Stimulated activated CD4-positive, alpha-beta T cell treated with anti-CD3 and anti-CD28 coated beads, TNF-alpha, amount 100 ng/mL, for 48 hours (primary cell): ENCODE results near the gene TMCO1.
"Not testable (repeated sequence)": the region's sequence is repeated elsewhere in the genome, so short reads cannot be mapped to it uniquely, and the experiment has no call there.

Experiments
- DNase-seq, 3 donors: peaks; one replicate each; pipeline ENCODE4 v3.0.0-alpha.2; 2020; ENCODE audit warnings: low read depth in 3 of 3

Gene TMCO1

GRCh38 chr1:165747632-165748447, 20.8 kb downstream of the TMCO1 start:
- no peak for DNase-seq

GRCh38 chr1:165744913-165745312, 23.8 kb downstream of the TMCO1 start:
- not testable (repeated sequence) for DNase-seq

GRCh38 chr1:165742194-165742593, 26.5 kb downstream of the TMCO1 start:
- DNase-seq: no peak

- DNase-seq: no peak
These were observed 29.9 kb downstream of the TMCO1 start for GRCh38 chr1:165738794-165739193.

- DNase-seq: no peak
These were observed 31.5 kb downstream of the TMCO1 start for GRCh38 chr1:165737196-165737595.

GRCh38 chr1:165734906-165735305, 33.8 kb downstream of the TMCO1 start:
- DNase-seq: no peak

- DNase-seq: no peak
These were observed 41.8 kb downstream of the TMCO1 start for GRCh38 chr1:165726841-165727240.

- DNase-seq: no peak
These were observed 42.5 kb downstream of the TMCO1 start for GRCh38 chr1:165726169-165726568.

- DNase-seq: no peak
These were observed 50.7 kb downstream of the TMCO1 start for GRCh38 chr1:165717918-165718515.

- DNase-seq: not testable (repeated sequence)
These were observed 52.2 kb downstream of the TMCO1 start for GRCh38 chr1:165716265-165717051.

GRCh38 chr1:165712764-165713163, 55.9 kb downstream of the TMCO1 start:
- no peak for DNase-seq

- DNase-seq: no peak
These were observed 60.5 kb downstream of the TMCO1 start for GRCh38 chr1:165707984-165708706.

- no peak for DNase-seq
These were observed 65.0 kb downstream of the TMCO1 start for GRCh38 chr1:165703648-165704047.

GRCh38 chr1:165701922-165702321, 66.7 kb downstream of the TMCO1 start:
- DNase-seq: not testable (repeated sequence)

GRCh38 chr1:165699577-165699976, 69.1 kb downstream of the TMCO1 start:
- DNase-seq: no peak

- no peak for DNase-seq
These were observed 70.0 kb downstream of the TMCO1 start for GRCh38 chr1:165698761-165699052.

- DNase-seq: peak; percentile 76 to 83 (median 82)
These were observed 70.5 kb downstream of the TMCO1 start, which contains the start of gene ALDH9A1 for GRCh38 chr1:165697881-165698760. Gene ALDH9A1 (minus strand): TSS chr1:165698562. CDS start chr1:165698558, 4 bp downstream.

GRCh38 chr1:165697491-165697880, 71.2 kb downstream of the TMCO1 start:
- no peak for DNase-seq

- DNase-seq: no peak
These were observed 72.0 kb downstream of the TMCO1 start for GRCh38 chr1:165696625-165697100.

GRCh38 chr1:165695031-165695430, 73.6 kb downstream of the TMCO1 start:
- DNase-seq: no peak

- DNase-seq: no peak
These were observed 80.6 kb downstream of the TMCO1 start for GRCh38 chr1:165688046-165688445.
